HG03159 (cell line): ENCODE data around the gene PDE4D.
"Not testable (repeated sequence)": the region's sequence is repeated elsewhere in the genome, so short reads cannot be mapped to it uniquely, and the experiment has no call there.

Experiments
- ATAC-seq: cut with Tn5 transposase; IDR thresholded peaks from one replicate; pipeline ENCODE4 v1.9.1; 2021; ENCODE audit warnings: mild to moderate bottlenecking, moderate library complexity; ENCODE audit not compliant: unreplicated experiment

The PDE4D gene

DNA sequence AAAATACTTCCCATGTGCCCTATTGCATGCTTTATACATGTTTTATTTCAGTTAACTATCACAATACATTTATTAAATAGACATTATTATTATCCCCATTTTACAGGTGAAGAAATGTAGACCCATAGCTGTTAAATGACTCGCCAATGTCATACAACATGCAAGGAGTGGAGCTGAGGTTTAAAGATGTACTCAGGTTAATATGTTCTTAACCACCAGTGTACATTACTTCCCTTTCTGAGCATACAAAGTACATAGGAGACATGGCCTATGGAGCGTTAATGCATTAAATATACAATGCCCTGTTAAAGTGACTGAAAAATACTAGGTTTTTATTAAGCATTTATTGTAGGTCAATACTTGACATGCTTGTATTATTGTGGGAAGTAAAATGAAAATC is 407.0 kb downstream of the PDE4D start:
- no peak for ATAC-seq

DNA sequence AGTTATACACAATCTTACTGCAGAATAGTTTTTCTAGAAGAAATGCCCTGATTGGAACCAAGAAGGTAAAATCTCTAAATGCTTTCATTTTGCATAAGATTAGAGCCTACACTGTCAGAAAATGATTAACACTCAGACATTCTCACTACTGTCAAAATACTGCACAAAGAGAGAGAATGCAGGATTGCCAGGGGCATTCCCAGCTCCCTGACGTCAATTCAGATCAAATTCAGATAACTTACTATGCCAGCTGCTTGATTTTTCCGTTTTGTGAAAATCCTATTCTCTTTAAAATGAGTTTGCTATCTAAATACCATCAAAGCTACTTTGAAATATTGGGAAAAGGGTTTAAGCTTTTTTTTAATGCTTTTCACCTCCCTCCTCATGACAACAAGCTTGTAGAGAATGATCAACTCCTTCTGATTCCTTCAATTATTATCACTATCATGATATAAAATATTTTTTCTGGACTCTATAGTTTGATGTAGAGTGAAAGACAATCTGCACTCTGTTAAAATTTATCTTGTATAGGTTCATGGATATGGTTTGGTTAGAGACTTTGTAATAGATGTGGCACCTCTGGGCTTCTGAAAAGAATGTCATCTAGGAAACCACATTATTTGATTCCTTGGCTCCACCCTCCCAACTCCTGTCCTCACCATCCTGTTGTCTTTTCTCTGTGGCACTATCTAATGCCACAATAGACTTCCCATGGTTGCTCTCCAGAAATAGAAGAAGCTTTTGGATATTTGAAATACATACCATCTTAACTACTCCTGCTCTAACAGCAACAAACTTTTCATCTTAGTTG is 407.7 kb downstream of the PDE4D start:
- ATAC-seq = no peak

DNA sequence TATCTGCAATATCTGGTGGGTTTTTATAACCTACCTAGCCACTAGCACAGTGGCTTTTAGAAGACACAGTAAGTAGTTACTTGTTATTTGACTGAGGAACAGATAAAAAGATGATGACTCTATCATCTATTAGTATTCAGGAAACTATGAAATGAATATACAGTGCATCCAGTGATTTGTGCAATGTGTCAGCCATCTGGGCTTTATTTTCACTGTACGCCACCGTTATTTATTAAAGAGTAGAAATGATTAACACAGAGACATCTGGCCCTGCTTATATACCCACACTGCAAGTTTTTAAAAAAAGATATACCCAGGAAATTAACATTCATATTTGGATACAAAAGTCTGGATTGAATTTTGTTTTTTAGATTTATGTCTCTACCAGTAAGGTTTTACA is 408.4 kb downstream of the PDE4D start:
- ATAC-seq = no peak

DNA sequence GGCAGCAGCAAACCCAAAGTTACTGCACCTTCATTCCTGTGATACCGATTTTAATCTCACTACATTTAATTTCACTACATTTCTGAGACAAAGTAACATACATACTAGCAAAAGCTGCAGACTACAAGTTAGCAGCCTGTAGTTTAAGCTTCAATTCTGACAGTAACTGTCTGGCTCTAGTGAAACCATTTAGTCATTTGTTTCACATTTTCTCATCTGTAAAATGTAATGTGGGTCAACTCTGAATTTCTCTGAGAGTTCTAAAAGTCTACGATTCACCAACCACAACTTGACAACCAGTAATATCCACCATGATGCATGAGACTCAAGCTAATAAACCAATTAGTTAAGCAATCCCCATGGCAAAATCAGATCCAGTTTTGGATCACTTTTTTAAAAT is 408.9 kb downstream of the PDE4D start:
- no peak for ATAC-seq

DNA sequence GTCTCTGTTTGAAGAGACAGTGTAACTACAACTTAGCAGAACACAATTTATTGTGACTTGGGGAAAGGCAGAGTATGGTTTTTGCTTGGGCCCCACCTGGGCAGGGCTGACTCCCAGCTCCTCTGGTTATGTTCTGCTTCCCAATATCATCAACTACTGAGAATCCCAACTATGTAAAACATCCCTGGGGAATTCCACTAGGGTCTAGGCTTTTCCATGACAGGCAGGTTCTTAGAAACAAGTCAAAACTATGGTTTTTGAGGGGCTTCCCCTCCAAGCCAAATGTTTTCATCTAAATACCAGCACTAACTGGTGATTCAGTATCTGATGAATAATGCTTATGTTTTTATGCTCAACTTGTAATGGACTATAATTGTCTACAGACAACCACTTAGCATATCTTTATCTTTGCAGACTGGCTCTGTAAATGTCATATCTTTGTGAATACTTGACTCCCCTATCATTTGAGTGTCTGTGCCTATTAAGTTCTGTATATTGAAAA is 409.5 kb downstream of the PDE4D start:
- no peak for ATAC-seq

DNA sequence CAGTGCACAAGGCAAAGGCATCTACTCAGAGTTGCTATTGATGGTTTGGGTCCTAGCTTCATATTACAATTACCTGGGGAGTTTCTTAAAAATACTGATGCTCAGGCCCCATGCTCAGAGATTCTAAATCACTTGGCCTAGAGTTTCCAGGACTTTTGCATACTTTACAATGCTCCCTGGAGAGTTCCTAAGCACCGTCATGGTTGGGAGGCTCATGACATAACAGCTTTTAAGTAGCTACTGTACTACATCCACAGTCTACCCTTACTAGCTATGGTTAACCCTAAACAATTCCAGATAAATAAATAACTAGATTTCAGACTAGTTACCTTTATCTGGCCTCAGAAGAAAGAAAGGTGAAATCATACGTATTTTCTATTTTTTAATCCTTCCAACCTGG is 414.4 kb downstream of the PDE4D start:
- ATAC-seq = no peak

DNA sequence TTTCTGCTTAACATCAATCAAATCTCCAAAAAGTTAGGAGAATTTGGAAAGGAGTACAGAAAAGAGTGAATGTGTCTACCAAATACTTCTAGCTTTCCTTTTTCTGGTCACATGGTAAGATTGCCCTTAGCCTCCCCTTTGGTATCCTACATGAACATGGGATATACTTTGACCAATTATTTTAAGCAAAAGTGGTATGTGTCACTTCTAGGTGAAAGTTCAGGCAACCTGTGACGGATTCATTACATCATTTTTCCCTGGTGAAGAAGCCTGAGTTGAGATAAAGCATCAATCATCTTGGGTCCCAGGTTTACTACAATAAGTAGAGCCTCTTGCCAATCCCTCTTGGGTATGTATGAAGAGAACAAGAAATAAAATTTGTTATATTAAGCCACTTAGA is 419.2 kb downstream of the PDE4D start:
- no peak for ATAC-seq

DNA sequence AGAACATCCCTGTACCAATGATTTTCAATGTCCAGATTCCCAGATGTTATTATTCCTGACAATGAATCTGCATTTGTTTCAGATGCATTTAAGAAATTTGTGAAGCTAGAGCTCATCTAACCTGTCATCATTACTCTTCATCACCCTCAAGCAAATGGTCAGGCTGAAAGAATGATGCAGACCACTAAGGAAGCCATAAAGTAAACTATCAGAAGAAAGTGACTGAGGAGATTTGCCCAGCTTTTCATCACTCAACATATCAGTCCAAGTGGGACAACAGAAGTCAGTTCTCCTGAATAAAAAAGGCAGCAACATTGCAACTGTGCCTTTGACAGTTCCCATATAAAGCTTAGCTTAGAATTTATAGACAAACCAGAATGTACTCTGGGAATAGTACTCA is 419.9 kb downstream of the PDE4D start:
- ATAC-seq = no peak

DNA sequence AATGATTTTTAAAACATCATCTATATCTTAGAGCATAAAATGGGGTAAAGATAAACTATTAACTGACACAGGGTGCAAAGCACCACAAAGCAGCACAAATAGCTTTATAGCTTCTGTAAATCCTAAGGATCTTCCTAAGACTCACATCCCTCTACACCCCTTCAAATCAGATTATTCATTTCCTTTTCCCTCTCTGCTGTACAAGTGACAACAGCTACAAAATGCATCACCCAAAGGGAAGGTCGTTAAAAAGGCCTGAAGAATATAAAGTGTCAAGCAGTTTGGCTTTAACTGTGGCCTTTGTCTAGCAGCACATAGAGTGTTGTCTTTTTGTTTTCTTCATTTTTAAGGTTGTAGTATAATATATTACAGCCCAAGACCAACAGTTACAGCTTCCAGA is 422.1 kb downstream of the PDE4D start:
- no peak for ATAC-seq

DNA sequence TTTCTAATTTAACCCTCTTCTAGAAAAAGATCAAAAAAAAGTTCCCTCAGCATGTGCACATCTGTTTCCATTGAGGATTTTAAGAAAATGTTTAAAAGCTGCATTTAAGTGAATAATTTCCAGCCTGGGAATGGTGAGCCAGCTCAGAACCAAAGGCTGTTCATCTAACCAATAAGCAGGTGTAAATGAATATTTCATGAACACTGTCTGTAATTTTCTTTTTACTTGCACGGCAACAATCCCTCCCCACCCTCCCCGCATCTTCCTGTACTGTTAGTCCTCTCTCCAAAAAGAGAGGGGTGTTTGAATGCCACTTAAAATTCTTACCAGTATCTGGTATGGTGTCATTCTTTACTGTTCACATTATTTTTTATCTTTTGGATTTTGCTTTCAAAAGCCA is 425.6 kb downstream of the PDE4D start:
- no peak for ATAC-seq

DNA sequence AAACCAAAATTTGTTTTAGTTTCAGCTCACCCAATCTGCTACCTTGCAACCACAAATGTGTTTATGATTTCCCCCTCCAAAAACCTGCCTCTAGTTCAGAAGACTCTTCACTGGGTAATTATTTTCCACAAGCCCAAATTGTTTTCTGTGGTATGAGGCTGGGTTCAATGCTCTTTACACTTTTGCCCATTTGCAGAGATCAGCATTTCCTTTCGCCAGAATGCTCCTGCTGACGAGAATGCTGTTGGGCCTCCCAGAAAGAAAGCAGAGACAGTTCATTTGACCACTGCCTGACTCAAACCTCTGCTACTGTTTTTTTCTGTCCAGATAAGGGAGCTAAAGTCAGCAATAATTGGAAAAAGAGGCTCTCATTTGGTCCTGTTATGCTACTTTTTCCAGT is 427.3 kb downstream of the PDE4D start:
- ATAC-seq = no peak

DNA sequence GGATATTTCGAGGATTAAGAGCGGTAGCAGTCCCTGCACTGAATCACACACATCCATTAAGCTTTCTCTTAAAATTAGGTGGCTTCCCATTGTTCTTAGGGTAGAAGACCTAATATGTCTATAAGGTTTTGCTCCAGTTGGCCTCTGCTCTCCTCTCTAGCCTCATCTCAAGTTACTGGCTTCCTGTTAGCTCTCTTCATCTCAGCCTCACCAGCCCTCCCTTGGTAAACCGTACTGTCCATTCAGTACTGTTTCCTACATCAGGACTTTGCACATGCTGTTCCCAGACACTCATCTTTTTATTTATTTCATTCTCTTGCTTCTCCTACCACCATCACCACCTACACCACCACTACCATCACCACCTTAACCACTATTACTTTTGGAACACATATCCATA is 428.6 kb downstream of the PDE4D start:
- ATAC-seq = no peak

DNA sequence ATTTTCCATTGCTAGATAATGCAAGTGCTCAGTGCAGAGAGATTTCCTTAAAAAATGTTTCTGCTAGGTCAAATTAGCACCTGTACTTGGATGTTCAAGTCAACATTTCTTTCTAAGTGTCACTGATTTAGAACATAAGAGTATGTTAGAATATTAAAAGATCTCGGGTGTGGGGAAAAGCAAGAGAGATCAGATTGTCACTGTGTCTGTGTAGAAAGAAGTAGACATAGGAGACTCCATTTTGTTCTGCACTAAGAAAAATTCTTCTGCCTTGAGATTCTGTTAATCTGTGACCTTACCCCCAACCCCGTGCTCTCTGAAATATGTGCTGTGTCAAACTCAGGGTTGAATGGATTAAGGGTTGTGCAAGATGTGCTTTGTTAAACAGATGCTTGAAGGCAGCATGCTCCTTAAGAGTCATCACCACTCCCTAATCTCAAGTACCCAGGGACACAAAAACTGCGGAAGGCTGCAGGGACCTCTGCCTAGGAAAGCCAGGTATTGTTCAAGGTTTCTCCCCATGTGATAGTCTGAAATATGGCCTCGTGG is 429.8 kb downstream of the PDE4D start:
- ATAC-seq = not testable (repeated sequence)

DNA sequence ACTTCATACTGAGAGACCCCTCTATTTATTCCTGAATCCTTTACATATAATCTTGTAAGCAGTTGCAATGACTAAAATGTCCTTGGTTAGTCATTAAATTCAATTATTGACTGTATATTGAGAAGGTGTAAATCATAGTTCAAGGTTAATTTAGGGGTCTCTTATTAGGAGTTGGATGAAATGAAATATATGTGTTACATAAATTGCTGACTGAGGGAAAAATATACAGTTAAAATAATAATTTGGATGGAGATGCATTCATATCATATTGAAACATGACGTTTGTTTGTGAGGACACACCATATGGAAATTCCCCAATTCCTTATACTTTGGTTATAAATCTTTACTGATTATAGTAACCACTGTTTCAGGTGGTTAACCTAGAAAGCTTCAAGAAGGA is 430.6 kb downstream of the PDE4D start:
- ATAC-seq = no peak

DNA sequence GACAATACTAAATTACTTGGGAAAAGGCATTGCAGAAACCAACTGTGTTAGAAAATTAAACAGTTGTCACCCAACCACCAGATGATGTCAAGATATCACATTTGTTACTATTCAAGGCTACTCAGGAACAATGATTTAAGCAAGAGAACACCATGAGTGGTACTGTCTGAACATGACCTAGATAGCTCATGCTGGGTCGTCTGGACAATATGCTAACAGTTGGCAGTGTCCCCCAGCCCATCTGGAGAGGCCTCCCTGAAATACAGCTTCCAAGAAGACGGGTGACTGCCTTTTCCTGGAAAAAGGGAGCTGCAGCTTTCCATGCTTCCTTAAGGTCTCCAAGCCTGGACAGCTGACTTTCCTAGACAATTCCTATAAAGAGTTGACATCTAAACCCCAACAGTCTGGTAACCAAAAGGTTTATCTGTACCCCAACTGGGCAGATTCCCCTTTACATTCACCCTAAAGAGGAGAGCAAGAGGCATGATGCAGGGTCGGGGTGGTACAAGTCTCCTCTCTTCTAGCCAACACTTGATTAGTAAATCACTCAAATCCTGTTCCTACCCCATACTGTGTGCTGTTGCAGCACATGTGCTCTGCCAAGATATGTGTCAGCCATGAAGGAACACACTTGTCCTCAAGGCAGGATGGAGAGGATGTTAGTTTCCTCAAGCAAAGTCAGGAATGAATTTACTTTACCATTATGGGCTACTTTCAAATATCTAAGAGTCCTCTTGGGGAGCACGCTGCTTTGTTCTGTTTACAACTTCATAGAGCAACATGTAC is 433.0 kb downstream of the PDE4D start:
- ATAC-seq = no peak

DNA sequence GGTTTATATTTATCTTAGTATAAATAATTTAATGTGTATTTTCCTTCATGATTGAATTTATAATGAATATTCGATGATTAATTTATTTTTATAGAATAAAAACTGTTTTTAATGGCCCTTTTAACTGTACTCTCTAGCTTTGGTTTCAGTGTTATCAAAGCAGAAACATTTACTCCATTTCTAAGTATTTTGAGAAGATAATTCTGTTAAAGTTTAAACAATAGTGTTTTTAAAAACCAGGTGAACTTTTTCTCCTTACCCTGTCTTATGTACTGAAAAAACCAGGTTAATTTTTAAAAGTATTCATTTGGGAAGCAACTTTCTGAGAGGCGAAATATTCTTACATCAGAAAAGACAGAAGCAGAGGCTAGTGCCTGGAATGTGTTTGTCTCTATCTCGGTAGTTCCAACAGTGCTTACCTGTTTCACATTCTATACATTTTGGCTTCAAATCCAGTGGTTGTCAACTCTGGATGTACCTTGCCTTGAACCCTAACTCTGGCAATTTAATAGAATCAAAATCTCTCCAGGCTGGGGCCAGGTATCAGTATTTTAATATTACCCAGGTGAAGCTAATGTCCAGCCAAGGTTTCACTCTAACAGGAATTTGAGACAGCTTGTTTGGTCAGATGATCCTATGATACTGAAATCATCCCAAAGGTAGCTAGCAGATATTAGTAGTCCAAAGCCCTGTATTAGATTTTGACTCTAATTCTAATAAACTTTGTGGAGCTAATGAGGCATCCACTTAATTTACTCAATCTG is 434.4 kb downstream of the PDE4D start:
- no peak for ATAC-seq

DNA sequence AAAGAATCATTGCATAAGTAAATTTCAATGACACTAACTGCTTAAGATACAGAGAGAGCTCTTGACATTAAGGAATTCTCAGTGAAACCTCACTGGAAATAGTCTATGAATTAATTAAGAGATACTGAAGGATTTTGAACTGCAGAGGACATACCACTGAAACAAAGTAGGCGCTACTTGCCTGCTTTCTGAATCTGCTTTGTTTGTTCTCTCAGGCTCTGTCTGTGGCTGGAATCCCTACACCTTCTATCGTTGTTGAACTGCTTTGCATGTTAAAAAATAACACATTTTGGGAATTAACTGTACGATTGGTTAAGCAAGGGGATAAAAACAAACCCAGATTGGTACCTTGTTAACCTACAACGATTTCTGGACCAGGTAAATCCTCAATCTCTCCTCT is 435.2 kb downstream of the PDE4D start:
- ATAC-seq = no peak

DNA sequence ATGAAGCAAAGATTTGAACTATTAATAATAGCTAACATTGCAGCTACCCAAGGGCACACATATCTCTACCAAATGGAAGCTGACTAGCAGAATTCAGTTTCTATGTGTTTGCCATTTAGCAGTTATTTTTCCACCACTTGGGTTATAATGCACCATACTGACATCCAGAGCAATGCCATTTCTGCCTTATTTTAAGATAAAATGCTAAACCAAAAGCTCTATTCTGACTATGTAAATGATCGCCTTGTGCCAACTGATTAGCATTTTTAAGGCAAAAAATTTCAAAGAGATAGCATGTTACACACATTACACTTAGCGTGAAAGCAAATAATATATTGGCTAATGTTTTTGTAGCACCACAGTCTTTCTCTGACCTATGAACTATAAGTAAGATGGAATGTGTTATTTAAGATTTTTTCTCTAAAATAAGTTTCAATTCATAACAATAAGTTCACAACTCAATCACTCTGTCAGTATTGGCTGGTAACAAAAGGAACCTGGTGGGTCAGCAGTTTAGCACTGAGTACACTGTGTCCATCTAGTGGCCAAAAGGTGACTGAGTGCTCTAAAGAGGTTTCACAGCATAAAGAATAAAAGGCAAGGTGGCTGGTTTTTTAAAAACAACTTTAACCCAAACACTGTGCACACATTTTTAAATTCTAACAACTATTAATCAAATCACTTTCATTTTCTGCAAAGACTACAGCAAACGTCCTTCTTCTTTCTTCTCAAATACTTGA is 443.5 kb downstream of the PDE4D start:
- ATAC-seq = no peak

DNA sequence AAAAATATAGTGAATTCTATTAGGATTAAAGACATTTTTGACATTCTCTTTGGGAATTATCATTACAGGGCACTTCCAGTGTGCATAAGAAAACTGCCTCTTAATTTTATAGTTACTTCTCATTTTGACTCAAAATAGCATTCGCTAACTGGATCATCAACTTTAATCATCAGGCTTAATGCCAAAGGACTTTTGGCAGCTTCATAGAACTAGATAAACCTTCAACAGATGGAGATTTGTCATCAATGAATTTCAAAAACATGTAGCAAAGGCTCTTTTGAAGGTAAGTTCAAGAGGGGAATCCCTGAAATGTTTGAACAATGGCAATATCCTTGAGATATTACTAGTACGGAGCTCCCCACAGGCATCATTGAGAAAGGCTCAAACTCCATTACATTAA is 447.2 kb downstream of the PDE4D start:
- ATAC-seq = no peak

DNA sequence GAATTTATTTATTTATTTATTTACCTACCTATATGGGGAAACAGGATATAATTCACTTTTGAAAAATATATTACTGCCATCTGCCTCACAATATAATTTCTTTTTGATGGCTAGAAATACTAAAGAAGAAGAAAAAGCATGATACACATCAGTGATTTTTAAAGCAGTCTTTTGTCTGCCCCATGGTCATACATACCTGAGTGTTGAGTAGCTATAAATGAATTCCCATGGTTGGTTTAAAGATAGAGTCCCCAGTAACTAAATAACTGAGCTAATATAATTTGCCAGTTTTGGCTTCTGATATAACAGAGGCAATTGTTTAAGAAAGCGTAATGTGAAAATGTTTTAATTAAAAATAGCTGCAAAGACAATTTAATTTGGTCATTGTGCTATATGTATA is 447.8 kb downstream of the PDE4D start:
- no peak for ATAC-seq

DNA sequence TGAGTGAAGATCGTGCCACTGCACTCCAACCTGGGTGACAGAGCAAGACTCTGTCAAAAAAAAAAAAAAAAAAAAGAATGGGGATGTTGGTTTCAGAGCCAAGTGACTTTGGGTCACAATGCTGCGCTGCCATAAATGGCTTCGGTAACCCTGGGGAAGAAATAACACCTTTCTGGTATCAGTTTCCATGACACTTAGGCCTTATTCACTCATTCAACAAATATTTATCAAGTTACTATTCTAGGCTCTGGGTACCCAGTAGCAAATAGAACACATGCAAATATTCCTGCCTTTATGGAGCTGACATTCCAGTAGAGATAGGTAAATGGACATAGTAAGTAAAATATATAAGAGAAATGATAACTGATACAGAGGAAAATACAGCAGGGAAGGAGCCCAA is 454.2 kb downstream of the PDE4D start:
- no peak for ATAC-seq
